ENCODE measurements around the gene NANP.
"Not testable (repeated sequence)": the region's sequence is repeated elsewhere in the genome, so short reads cannot be mapped to it uniquely, and the experiment has no call there.

The NANP gene

GRCh38 chr20:25600632-25601031 is 23.2 kb downstream of the NANP start:
- Histone ChIP-seq H3K79me2 (ENCODE audit: low read length) (no peaks in the 10 kb centered on the region), H3K36me3 (replicated peaks; ENCODE audit: low read depth, low read length) (no peaks in the 10 kb centered on the region), H4K20me1 (ENCODE audit: insufficient read depth, low read length) (no peaks in the 10 kb centered on the region), H2AFZ (ENCODE audit: low read depth, low read length) (no peak overlapping the region), H3K4me2 (ENCODE audit: low read length) (no peak overlapping the region), H3K9me3 (ENCODE audit: insufficient read depth, low read length) (no peaks in the 10 kb centered on the region), H3K27ac (ENCODE audit: low read length) (no peak overlapping the region), H3K4me1 (ENCODE audit: low read length) (no peaks in the 10 kb centered on the region), H3K27me3 (ENCODE audit: low read depth, low read length) (no peaks in the 10 kb centered on the region), H3K9ac (ENCODE audit: low read length) (no peak overlapping the region), H3K4me3 (ENCODE audit: low read length) (no peak overlapping the region)
- no peak for TF ChIP-seq CTCF (IDR thresholded peaks at IDR 0.05; ENCODE audit: low read depth, low read length)
- no peak for TF ChIP-seq EZH2phosphoT487 (IDR thresholded peaks at IDR 0.05; ENCODE audit: low read depth)

- no peak overlapping the region for H3K9ac ChIP-seq (ENCODE audit: low read length)
- no peaks in the 10 kb centered on the region for H3K36me3 ChIP-seq (replicated peaks; ENCODE audit: low read depth, low read length)
Measured at GRCh38 chr20:25592135-25592852, 31.5 kb downstream of the NANP start.

GRCh38 chr20:25590778-25591177 is 33.0 kb downstream of the NANP start:
- not testable (repeated sequence) for H3K9ac ChIP-seq (ENCODE audit: low read length); H3K79me2 ChIP-seq (ENCODE audit: low read length); H3K4me2 ChIP-seq (ENCODE audit: low read length); H4K20me1 ChIP-seq (ENCODE audit: insufficient read depth, low read length); H3K9me3 ChIP-seq (ENCODE audit: insufficient read depth, low read length); H3K27me3 ChIP-seq (ENCODE audit: low read depth, low read length); H3K27ac ChIP-seq (ENCODE audit: low read length); H3K4me3 ChIP-seq (ENCODE audit: low read length); H3K4me1 ChIP-seq (ENCODE audit: low read length); H3K36me3 ChIP-seq (replicated peaks; ENCODE audit: low read depth, low read length); H2AFZ ChIP-seq (ENCODE audit: low read depth, low read length)

More at GRCh38 chr20:25592135-25592852, 31.5 kb downstream of the NANP start:
- H3K27ac ChIP-seq (ENCODE audit: low read length): no peak overlapping the region
- no peaks in the 10 kb centered on the region for H3K9me3 ChIP-seq (ENCODE audit: insufficient read depth, low read length)
- no peaks in the 10 kb centered on the region for H3K4me1 ChIP-seq (ENCODE audit: low read length)
- no peak for TF ChIP-seq EZH2phosphoT487 (IDR thresholded peaks at IDR 0.05; ENCODE audit: low read depth)
- TF ChIP-seq CTCF (IDR thresholded peaks at IDR 0.05; ENCODE audit: low read depth, low read length): no peak
- H2AFZ ChIP-seq (ENCODE audit: low read depth, low read length): no peak overlapping the region
- no peaks in the 10 kb centered on the region for H3K27me3 ChIP-seq (ENCODE audit: low read depth, low read length)
- H3K4me2 ChIP-seq (ENCODE audit: low read length): no peak overlapping the region
- H4K20me1 ChIP-seq (ENCODE audit: insufficient read depth, low read length): no peaks in the 10 kb centered on the region
- H3K4me3 ChIP-seq (ENCODE audit: low read length): no peak overlapping the region
- no peaks in the 10 kb centered on the region for H3K79me2 ChIP-seq (ENCODE audit: low read length)

GRCh38 chr20:25588491-25588890 is 35.3 kb downstream of the NANP start:
- Histone ChIP-seq H3K4me3 (ENCODE audit: low read length) (no peak overlapping the region), H3K27ac (ENCODE audit: low read length) (no peak overlapping the region), H3K4me2 (ENCODE audit: low read length) (no peak overlapping the region), H3K9me3 (ENCODE audit: insufficient read depth, low read length) (no peaks in the 10 kb centered on the region; the same call in 1 of the 2 replicates), H3K79me2 (ENCODE audit: low read length) (no peaks in the 10 kb centered on the region), H3K4me1 (ENCODE audit: low read length) (no peaks in the 10 kb centered on the region), H3K36me3 (replicated peaks; ENCODE audit: low read depth, low read length) (no peaks in the 10 kb centered on the region), H2AFZ (ENCODE audit: low read depth, low read length) (no peak overlapping the region), H3K27me3 (ENCODE audit: low read depth, low read length) (no peaks in the 10 kb centered on the region), H3K9ac (ENCODE audit: low read length) (no peak overlapping the region), H4K20me1 (ENCODE audit: insufficient read depth, low read length) (no peaks in the 10 kb centered on the region)
- TF ChIP-seq CTCF (IDR thresholded peaks at IDR 0.05; ENCODE audit: low read depth, low read length) (no peak), EZH2phosphoT487 (IDR thresholded peaks at IDR 0.05; ENCODE audit: low read depth) (no peak)

Data from OCI-LY3 (cell line).